Colonic mucosa (tissue), 4 donors: ENCODE data around the gene FKBP8. TPM values are rescaled to one million over a fixed set of nuclear protein-coding genes. Genes with fewer than 3 reads are reported as not detected.
A peak's percentile ranks its signal among the peaks of the same experiment; 100 is the strongest.

Experiments used
- DNase-seq: peaks from one replicate; pipeline ENCODE4 v3.0.0-alpha.2; 2020
- H3K27ac ChIP-seq: fragments of 200-600 bp; one replicate; pipeline ENCODE4 v1.8.0; 2021
- H3K27me3 ChIP-seq: fragments of 200-600 bp; one replicate; pipeline ENCODE4 v1.8.0; 2021
- H3K36me3 ChIP-seq: fragments of 200-600 bp; one replicate; pipeline ENCODE4 v1.8.0; 2021
- H3K4me1 ChIP-seq: fragments of 200-600 bp; one replicate; pipeline ENCODE4 v1.8.0; 2021; ENCODE audit warnings: mild to moderate bottlenecking
- H3K4me3 ChIP-seq: fragments of 200-600 bp; one replicate; pipeline ENCODE4 v1.8.0; 2021
- H3K9ac ChIP-seq, 2 donors: one replicate each; pipeline ENCODE4 v1.7.0; 2013; ENCODE audit warnings: control low read depth in 2 of 2, low read depth in 2 of 2, low read length in 2 of 2
- H3K9me3 ChIP-seq: fragments of 200-600 bp; one replicate; pipeline ENCODE4 v1.8.0; 2021
- CTCF ChIP-seq: fragments of 200-600 bp; IDR thresholded peaks from one replicate; pipeline ENCODE4 v1.8.0; 2022; ENCODE audit warnings: antibody characterized with exemption, mild to moderate bottlenecking
- intact Hi-C: fragments of 100-400 bp; cut with DNase I; formaldehyde crosslinking; loops from one replicate; pipeline ENCODE4 v1.14.1; 2022
- total RNA-seq, 2 donors: library from RNA; stranded (reverse); fragmentation: NEBNext Ultra II Directional in 1 of 2; extraction: Animal tissue kit (Norgen Biotek cat#: 25700) in 1 of 2; gene quantifications; one replicate each; pipeline ENCODE4 v1.2.1, GENCODE V29; 2021
- donor health status: healthy.
- donor health status: DM: no; HTN: no; CAD: no.
- donor health status: DM: no; HTN: no; CAD: no.

FKBP8 gene
- total RNA-seq, 2 donors from 2014 or later = 190 to 200 TPM

GRCh38 chr19:18519962-18520847 is 23.2 kb downstream of the FKBP8 start:
- Histone ChIP-seq H3K27ac (peak overlapping the region; percentile 95), H3K9ac (peak overlapping the region; percentile 88 to 100), H3K4me3 (peak overlapping the region; percentile 100), H3K36me3 (no peaks in the 10 kb centered on the region), H3K27me3 (no peaks in the 10 kb centered on the region), H3K9me3 (no peaks in the 10 kb centered on the region), H3K4me1 (peaks cover 14% of the 10 kb centered on the region)
- intact Hi-C loops = no loop called here
- TF ChIP-seq CTCF = peak; percentile 55
- peak; percentile 79 for DNase-seq

GRCh38 chr19:18518639-18519038 is 24.7 kb downstream of the FKBP8 start:
- intact Hi-C loops = no loop called here
- Histone ChIP-seq H3K9me3 (no peaks in the 10 kb centered on the region), H3K27me3 (no peaks in the 10 kb centered on the region), H3K4me3 (no peak overlapping the region), H3K27ac (no peak overlapping the region), H3K4me1 (peaks cover 20% of the 10 kb centered on the region), H3K36me3 (no peaks in the 10 kb centered on the region), H3K9ac (no peak overlapping the region)
- no peak for DNase-seq
- TF ChIP-seq CTCF = no peak

- peaks cover 20% of the 10 kb centered on the region for H3K4me1 ChIP-seq
These were observed 25.8 kb downstream of the FKBP8 start for GRCh38 chr19:18517606-18518005.

GRCh38 chr19:18515959-18516358 is 27.4 kb downstream of the FKBP8 start:
- Histone ChIP-seq H3K4me1 (peaks cover 20% of the 10 kb centered on the region), H3K36me3 (no peaks in the 10 kb centered on the region), H3K27ac (no peak overlapping the region), H3K9ac (no peak overlapping the region), H3K9me3 (no peaks in the 10 kb centered on the region), H3K4me3 (no peak overlapping the region), H3K27me3 (no peaks in the 10 kb centered on the region)
- intact Hi-C loops = no loop called here
- no peak for TF ChIP-seq CTCF
- no peak for DNase-seq

More at GRCh38 chr19:18517606-18518005, 25.8 kb downstream of the FKBP8 start:
- TF ChIP-seq CTCF = no peak
- no peak overlapping the region for H3K4me3 ChIP-seq
- no peak for DNase-seq
- intact Hi-C loops = no loop called here
- no peaks in the 10 kb centered on the region for H3K36me3 ChIP-seq
- no peak overlapping the region for H3K9ac ChIP-seq
- H3K9me3 ChIP-seq = no peaks in the 10 kb centered on the region
- no peaks in the 10 kb centered on the region for H3K27me3 ChIP-seq
- H3K27ac ChIP-seq = no peak overlapping the region

GRCh38 chr19:18514800-18515682 is 28.3 kb downstream of the FKBP8 start:
- Histone ChIP-seq H3K4me3 (no peak overlapping the region), H3K27ac (peak overlapping the region; percentile 60), H3K27me3 (no peaks in the 10 kb centered on the region), H3K9me3 (no peaks in the 10 kb centered on the region), H3K4me1 (peaks cover 20% of the 10 kb centered on the region), H3K36me3 (no peaks in the 10 kb centered on the region), H3K9ac (peak overlapping the region in 1 of 2 donors; percentile 58)
- no peak for TF ChIP-seq CTCF
- DNase-seq = peak; percentile 71
- intact Hi-C loops = no loop called here
